Subcutaneous adipose tissue (tissue), 4 donors: ENCODE measurements around the gene PAX8. TPM values are rescaled to one million over a fixed set of nuclear protein-coding genes. Genes with fewer than 3 reads are reported as not detected.

Experiments
- total RNA-seq, 4 donors: library from RNA; depleted of rRNA; stranded (reverse); fragments of >200 nt; gene quantifications; one replicate each; pipeline ENCODE4 v1.1.0, GENCODE V29; 2016
- TF ChIP-seq, protein P1 (sequence below): fragments of 450-650 bp; IDR thresholded peaks from one replicate; pipeline ENCODE4 v1.5.1; 2016; ENCODE audit warnings: low read depth, mild to moderate bottlenecking, control low read depth, antibody characterized with exemption, moderate library complexity

The PAX8 gene
- total RNA-seq, 4 donors from 2014 or later: 2.8 to 10.7 (median 5.8) TPM

DNA sequence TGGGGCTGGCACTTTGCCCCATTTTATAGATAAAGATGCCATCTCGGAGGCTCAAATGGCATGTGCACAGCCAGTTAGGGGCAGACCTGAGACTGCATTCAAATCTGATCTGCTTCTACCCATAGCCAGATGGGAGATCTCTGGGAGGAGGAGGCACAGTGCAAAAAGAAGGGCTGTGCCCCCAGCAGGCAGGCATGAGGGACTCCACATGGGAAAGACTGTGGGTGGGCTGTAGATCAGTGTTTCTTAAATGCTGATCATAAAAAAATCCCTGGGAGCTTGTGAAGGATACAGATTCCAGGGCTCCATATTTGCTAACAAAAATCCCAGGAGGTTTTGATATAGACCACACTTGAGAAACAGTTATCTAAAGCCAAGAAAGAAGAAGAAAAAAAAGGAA is 15.2 kb downstream of the PAX8 start:
- TF ChIP-seq, protein P1, sequence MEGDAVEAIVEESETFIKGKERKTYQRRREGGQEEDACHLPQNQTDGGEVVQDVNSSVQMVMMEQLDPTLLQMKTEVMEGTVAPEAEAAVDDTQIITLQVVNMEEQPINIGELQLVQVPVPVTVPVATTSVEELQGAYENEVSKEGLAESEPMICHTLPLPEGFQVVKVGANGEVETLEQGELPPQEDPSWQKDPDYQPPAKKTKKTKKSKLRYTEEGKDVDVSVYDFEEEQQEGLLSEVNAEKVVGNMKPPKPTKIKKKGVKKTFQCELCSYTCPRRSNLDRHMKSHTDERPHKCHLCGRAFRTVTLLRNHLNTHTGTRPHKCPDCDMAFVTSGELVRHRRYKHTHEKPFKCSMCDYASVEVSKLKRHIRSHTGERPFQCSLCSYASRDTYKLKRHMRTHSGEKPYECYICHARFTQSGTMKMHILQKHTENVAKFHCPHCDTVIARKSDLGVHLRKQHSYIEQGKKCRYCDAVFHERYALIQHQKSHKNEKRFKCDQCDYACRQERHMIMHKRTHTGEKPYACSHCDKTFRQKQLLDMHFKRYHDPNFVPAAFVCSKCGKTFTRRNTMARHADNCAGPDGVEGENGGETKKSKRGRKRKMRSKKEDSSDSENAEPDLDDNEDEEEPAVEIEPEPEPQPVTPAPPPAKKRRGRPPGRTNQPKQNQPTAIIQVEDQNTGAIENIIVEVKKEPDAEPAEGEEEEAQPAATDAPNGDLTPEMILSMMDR: no peak

DNA sequence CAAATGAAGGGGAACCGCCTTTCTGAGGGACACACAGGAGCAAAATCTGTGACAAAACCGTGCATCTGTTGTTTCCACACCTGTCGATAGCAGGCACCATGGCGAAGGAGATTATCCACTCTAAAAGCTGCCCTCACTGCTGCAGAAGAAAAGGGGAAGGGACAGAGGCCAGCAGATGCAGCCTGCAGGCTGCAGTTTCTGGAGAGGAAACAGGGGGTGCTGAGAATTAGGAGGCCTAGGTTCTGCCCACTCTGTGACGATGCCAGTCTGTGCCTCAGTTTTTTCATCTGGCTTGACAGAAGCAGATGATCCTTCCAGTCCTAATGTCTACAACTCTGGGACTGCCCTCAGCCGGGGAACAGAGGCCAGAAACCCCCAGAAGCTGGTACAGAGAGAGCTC is 17.7 kb downstream of the PAX8 start:
- TF ChIP-seq, protein P1: no peak

DNA sequence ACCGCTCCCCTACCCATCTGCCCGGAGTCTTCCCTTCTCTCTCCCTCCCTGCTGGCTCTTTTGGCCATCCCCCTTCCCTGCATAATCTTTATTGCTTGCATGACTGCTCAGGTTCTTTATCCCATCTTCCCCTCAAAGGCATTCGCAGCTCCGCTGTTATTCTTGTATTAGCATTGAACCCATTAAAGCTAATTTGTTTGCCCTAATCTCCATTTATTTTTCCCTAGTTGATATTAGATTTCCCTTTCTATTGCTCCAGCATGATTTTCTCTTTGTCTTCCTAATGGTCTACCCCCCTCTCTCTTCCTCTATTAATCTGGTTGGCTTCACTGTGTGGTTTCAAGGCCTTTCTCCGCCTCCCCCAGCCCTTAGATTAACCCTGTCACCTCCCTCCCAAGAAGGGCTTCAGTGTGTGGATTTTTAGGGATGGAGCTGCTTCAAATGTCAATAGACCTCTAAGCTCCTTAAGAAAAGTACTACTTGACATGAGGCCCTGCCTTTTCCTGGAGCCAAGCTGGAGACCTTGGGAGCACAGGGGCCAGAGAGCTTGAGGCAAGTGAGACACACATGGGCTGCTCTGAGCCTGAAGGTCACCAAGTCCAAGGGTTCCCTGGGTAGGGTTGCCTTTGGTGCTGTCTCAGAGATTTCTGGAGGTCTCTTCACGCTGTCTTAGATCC is 20.1 kb downstream of the PAX8 start:
- TF ChIP-seq, protein P1: no peak

DNA sequence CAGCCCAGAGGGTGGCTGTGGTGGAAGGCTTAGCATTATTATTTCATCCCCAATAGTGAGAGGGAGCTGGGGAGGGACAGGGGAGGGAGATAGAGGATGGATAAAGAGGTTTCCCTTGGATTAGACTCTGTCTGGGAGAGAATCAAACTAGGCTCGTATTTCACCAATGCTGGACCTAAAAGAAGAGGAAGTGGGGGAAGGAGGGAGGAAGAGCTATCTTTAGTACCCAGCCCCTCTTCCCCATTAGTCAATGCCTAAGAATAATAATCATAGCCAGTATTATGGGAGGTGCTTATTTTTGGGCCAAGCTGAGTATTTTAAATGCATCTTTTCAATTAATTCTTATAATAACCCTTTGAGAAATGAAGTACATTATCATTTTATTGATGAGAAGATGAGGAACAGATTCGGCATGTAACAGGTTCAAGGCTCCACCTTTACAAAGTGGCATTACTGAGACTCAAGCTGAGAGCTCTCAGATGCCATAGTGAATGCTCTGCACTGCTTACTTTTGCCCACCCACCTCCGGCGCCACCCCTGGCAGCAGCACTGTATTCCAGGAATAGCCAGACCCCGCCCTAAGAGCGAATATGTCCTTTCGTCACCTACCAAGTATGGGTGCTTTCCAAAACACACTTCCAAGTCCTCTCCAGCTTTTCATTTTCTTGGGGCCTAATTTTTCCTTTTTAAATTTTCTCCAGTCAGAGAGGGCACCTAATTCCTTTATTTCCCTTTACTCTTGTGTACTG is 21.0 kb downstream of the PAX8 start:
- TF ChIP-seq, protein P1: no peak

DNA sequence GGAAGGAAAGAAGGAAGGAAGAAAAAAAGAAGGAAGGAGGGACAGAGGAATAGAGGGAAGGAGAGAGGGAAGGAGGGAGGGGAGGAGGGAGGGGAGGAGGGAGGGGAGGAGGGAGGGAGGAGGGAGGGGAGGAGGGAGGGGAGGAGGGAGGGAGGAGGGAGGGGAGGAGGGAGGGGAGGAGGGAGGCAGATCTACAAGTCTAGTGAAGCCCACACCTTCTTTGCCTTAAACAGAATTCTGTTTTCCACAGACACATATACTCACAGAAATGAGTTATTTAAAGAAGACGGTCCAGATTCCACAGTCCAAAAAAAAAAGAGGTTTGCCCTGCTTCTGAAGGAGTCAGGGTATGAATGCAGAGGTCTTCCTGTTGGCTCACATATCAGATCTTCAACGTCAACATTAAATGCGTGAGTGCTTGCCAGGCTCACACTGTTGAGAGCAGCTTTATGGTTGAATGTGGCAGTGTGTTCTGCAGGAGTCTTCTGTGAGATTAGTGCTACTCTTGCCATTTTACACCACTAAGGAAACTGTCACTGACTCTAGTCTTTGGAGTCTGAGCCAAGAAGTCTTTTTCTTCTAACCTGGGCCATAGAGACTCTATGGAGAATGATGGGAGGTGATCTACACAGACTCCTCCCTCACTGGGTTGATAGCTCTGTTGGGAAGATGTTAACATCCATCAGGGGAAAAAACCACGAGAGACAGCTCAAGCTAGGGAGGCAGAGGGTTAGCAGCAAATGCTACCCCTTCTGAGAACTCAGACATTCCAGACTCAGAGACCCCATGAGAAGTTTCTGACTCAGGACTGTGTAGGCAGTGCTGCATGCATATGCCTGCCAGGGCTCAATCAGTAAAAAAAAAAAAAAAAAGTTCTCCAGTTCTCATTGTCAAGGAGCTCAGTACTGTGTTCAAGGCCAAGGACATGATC is 23.3 kb downstream of the PAX8 start:
- TF ChIP-seq, protein P1: no peak

DNA sequence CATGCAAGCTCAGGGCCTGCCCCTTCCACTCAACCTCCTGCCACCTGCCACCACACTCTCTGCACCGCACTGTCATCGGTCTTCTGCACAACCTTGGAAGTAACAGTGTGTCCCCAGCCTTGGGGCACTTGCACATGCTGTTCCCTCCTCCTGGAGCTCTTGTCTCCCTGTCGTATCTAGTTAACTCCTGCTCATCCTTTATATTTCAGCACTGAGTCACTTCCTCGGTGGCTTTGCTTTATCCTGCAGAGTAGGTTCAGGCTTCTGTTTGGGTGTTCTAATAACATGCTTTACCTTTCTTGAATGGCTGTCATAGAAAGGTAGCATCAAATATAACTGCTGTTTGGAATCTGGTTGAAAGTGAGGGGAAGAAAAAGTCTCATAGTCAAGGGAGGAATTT is 25.3 kb downstream of the PAX8 start:
- TF ChIP-seq, protein P1: no peak
